Activated CD8-positive, alpha-beta memory T cell treated with anti-CD3 and anti-CD28 coated beads, Interleukin-2, amount 50 U/mL, for 4 hours (primary cell): ENCODE results near the gene APOC4.
"Not testable (repeated sequence)": the region's sequence is repeated elsewhere in the genome, so short reads cannot be mapped to it uniquely, and the experiment has no call there.

ENCODE experiments used
- DNase-seq: peaks from one replicate; pipeline ENCODE4 v3.0.0-alpha.2; 2020

Gene APOC4

GRCh38 chr19:44960906-44961728 is 19.1 kb downstream of the APOC4 start:
- no peak for DNase-seq

GRCh38 chr19:44961821-44962220 is 19.8 kb downstream of the APOC4 start:
- DNase-seq, result no peak

- DNase-seq, result no peak
Observed at GRCh38 chr19:44968118-44968517, 26.1 kb downstream of the APOC4 start.

GRCh38 chr19:44968670-44969069 is 26.6 kb downstream of the APOC4 start:
- DNase-seq, result no peak

- no peak for DNase-seq
Observed at GRCh38 chr19:44969437-44969836, 27.4 kb downstream of the APOC4 start.

GRCh38 chr19:44971451-44971850 is 29.4 kb downstream of the APOC4 start:
- DNase-seq, result not testable (repeated sequence)

- DNase-seq, result no peak
Observed at GRCh38 chr19:44972802-44973201, 30.8 kb downstream of the APOC4 start.

- DNase-seq, result no peak
Observed at GRCh38 chr19:44973982-44974735, 32.1 kb downstream of the APOC4 start.

- no peak for DNase-seq
Observed at GRCh38 chr19:44974857-44975256, 32.8 kb downstream of the APOC4 start.

GRCh38 chr19:44975444-44975843 is 33.4 kb downstream of the APOC4 start:
- DNase-seq, result no peak

- DNase-seq, result no peak
Observed at GRCh38 chr19:44984005-44984404, 42.0 kb downstream of the APOC4 start.

GRCh38 chr19:44985445-44985844 is 43.4 kb downstream of the APOC4 start:
- no peak for DNase-seq

- DNase-seq, result no peak
Observed at GRCh38 chr19:44986389-44986788, 44.4 kb downstream of the APOC4 start.

- no peak for DNase-seq
Observed at GRCh38 chr19:44987148-44987675, 45.2 kb downstream of the APOC4 start.

GRCh38 chr19:44988273-44988672 is 46.2 kb downstream of the APOC4 start:
- no peak for DNase-seq

- DNase-seq, result peak; percentile 70
Observed at GRCh38 chr19:44988896-44989556, 47.0 kb downstream of the APOC4 start.

- no peak for DNase-seq
Observed at GRCh38 chr19:44990459-44990858, 48.4 kb downstream of the APOC4 start.

- DNase-seq, result no peak
Observed at GRCh38 chr19:44990966-44991365, 48.9 kb downstream of the APOC4 start.

- DNase-seq, result no peak
Observed at GRCh38 chr19:44992336-44993163, 50.5 kb downstream of the APOC4 start.

- no peak for DNase-seq
Observed at GRCh38 chr19:44993526-44993925, 51.5 kb downstream of the APOC4 start.

- DNase-seq, result no peak
Observed at GRCh38 chr19:44993926-44994537, 52.0 kb downstream of the APOC4 start.
